ENCODE data around the gene CAMKK1.

- TF ChIP-seq GATA2 (IDR thresholded peaks at IDR 0.05; ENCODE audit: insufficient read depth, insufficient read length, low read depth, low read length) (no peak), POLR2A (IDR thresholded peaks at IDR 0.05; ENCODE audit: low read depth, low read length) (no peak), FOS (IDR thresholded peaks at IDR 0.05; ENCODE audit: borderline replicate concordance, insufficient read depth, low read length) (no peak), POLR2AphosphoS5 (IDR thresholded peaks at IDR 0.05; ENCODE audit: insufficient read depth, low read depth, low read length) (no peak), JUN (IDR thresholded peaks at IDR 0.05; ENCODE audit: borderline replicate concordance, insufficient read depth, insufficient read length, low read depth) (no peak), EZH2 (IDR thresholded peaks at IDR 0.05; ENCODE audit: borderline replicate concordance, low read depth, low read length, severe bottlenecking) (no peak), MYC (IDR thresholded peaks at IDR 0.05; ENCODE audit: low read depth, low read length) (no peak)
- TF ChIP-seq, protein P1, sequence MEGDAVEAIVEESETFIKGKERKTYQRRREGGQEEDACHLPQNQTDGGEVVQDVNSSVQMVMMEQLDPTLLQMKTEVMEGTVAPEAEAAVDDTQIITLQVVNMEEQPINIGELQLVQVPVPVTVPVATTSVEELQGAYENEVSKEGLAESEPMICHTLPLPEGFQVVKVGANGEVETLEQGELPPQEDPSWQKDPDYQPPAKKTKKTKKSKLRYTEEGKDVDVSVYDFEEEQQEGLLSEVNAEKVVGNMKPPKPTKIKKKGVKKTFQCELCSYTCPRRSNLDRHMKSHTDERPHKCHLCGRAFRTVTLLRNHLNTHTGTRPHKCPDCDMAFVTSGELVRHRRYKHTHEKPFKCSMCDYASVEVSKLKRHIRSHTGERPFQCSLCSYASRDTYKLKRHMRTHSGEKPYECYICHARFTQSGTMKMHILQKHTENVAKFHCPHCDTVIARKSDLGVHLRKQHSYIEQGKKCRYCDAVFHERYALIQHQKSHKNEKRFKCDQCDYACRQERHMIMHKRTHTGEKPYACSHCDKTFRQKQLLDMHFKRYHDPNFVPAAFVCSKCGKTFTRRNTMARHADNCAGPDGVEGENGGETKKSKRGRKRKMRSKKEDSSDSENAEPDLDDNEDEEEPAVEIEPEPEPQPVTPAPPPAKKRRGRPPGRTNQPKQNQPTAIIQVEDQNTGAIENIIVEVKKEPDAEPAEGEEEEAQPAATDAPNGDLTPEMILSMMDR (IDR thresholded peaks at IDR 0.05; ENCODE audit: extremely low read depth in 1 of 2, insufficient read depth in 1 of 2, low read depth in 1 of 2, low read length in 2 of 2) = no peak
- TF ChIP-seq, protein P2, sequence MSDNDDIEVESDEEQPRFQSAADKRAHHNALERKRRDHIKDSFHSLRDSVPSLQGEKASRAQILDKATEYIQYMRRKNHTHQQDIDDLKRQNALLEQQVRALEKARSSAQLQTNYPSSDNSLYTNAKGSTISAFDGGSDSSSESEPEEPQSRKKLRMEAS (IDR thresholded peaks at IDR 0.05; ENCODE audit: insufficient read depth, insufficient read length) = no peak
Measured at GRCh38 chr17:3904501-3904900, 11.6 kb upstream of the CAMKK1 start.

Data from endothelial cell of umbilical vein (primary cell).